Tibial nerve (tissue), 3 donors: Measurements from ENCODE around the gene ZNF878.

ENCODE experiments used
- CTCF ChIP-seq, 5 experiments: fragments of 200-600 bp in 3 of 5; fragments of 450-650 bp in 2 of 5; sonication (generic) in 3 of 5; IDR thresholded peaks; one replicate each; pipeline ENCODE4 v1.5.1; 2016 to 2019; ENCODE audit warnings: antibody characterized with exemption in 5 of 5, mild to moderate bottlenecking in 3 of 5, moderate library complexity in 2 of 5
- POLR2A ChIP-seq, 2 donors: fragments of 450-650 bp; IDR thresholded peaks; one replicate each; pipeline ENCODE4 v1.6.1; 2017; ENCODE audit warnings: antibody characterized with exemption in 2 of 2, mild to moderate bottlenecking in 2 of 2, moderate library complexity in 2 of 2

DNA sequence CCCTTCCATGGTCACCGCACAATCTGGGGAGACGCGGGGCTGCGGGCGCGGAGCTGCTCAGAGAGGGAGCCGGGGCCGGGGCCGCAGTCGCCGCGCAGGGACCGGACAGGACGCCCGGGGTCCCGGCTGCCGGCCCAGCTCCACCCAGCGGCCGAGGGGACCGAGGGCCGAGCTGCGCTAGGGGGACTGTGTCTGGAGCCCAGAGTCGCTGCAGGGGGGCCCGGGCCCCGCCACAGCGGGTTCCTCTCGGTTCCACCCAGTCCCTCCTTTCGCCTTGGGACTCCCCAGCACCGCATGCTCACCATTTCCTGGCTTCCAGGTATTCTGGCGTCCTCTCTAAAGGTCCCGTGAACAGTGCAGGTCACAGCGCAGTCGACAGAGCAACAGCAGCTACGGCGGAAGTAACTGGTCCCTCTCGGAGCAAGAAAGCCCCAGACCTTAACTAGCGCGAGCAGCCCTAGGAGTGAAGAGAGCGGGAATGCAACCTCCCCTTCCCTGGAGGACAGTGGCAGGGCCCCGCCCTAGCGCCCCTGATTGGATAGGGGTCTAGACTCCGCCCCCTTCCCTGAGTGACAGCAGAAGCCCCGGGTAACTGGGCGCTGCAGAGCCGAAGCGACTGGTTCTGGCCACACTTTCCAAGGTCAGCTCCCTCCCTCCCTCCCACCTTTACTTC lies at the start of gene ZNF878:
- TF ChIP-seq CTCF (IDR thresholded peaks at IDR 0.05) (peak in 1 of 5 experiments; percentile 22), POLR2A (IDR thresholded peaks at IDR 0.05) (peak; percentile 50 to 88)
